Globus pallidus (tissue), 1 donor: ENCODE measurements around the gene FBXL7.

Source experiments
- DNase-seq: peaks from one replicate; pipeline ENCODE4 v3.0.0-alpha.2; 2015; ENCODE audit warnings: low spot score

FBXL7 gene

DNA sequence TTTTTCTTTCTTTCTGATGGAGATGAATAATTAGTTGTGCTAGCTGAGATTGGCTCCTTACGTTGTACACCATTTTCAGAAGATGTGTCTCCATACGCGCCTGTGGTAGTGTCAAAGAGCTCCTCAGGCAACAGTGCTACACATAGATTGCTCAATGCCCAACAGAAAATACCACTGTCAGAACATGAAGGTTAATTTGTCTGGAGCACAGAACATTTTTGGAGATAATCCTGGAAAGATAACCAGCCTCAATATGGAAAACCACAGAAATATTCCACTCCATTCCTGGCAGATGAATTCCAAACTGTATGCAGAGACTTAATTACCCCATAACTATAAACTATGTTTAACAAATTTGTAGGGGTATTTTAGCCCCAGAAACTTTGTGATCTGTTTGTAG lies 446.0 kb downstream of the FBXL7 start:
- no peak for DNase-seq

DNA sequence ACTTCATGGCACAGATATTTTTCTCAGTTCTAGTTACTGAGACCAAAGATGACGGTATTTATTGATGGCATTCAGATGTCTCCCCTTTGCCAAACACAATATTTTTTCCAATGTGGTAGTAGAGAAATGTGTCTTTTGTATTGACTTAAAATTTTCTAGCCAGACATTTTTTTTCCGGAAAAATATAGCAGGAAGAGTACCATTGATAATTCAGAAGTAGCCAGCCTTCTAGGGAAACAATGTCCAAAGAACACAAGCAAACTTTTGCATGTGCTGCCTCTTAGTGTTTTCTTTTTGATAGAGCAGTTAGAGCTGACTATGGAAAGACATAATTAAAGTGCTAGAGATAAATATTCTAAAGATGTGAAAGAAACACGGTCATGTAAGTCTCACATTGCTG lies 448.2 kb downstream of the FBXL7 start:
- no peak for DNase-seq

GRCh38 chr5:15951126-15951525 lies 451.1 kb downstream of the FBXL7 start:
- no peak for DNase-seq

GRCh38 chr5:15951550-15951949 lies 451.6 kb downstream of the FBXL7 start:
- no peak for DNase-seq

GRCh38 chr5:15956622-15957021 lies 456.6 kb downstream of the FBXL7 start:
- DNase-seq: no peak

- no peak for DNase-seq
These were observed 457.1 kb downstream of the FBXL7 start for GRCh38 chr5:15957124-15957523.

GRCh38 chr5:15959370-15960164 lies 459.6 kb downstream of the FBXL7 start:
- DNase-seq: no peak

DNA sequence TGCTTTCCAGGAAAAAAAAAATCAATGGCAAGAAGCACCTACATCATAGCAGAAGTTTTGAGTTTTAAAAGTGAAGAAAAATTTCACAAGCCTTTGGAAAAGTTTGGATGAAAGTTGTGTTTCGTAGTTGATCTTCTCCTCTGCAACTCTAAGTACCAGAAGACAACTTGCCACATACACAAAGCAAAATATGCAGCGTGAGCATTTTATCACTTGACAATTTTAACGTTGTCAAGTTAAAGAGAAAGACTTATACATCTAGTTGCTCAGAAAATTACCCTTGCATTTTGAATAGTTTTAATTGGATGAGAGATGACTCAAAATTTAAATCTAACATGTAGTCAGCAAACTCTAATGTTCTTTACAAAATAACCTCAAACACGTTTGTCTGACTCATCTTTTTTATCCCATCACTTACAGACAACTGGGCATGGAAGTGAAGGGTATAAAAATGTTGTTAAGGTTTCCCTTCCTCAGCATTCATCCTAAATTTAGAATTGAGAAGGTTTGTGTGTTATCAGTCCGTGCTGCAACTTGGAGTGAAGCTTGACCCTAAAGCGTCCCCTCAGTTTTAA lies 466.2 kb downstream of the FBXL7 start:
- no peak for DNase-seq

GRCh38 chr5:15966651-15967050 lies 466.7 kb downstream of the FBXL7 start:
- no peak for DNase-seq

- no peak for DNase-seq
These were observed 469.0 kb downstream of the FBXL7 start for GRCh38 chr5:15968993-15969392.

DNA sequence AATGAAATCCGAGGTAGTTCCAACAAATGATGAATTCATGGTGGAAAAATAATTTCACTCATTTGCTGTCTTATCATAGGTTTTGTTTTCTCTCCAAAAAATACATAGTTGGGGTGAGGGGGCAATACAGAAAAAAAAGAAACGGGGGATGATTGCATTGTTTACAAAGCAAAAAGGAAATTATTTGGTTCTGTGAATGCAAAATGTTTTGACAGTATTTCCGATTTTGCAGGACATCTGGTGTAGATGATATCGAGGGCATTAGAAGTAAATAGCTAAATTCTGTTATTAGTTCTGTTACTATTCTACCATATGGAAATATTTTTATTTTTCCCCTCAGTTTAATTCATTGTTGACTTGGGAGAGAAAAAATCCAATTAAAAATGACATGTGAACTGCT lies 477.9 kb downstream of the FBXL7 start:
- DNase-seq: no peak

GRCh38 chr5:15980835-15981234 lies 480.9 kb downstream of the FBXL7 start:
- DNase-seq: no peak

- no peak for DNase-seq
These were observed 483.4 kb downstream of the FBXL7 start for GRCh38 chr5:15983392-15983791.
